Midbrain (tissue), 1 donor: ENCODE data around the gene USP10.

Experiments
- DNase-seq: peaks from one replicate; lab custom pipeline; 2025; lab: John Stamatoyannopoulos, UW

Gene USP10

DNA sequence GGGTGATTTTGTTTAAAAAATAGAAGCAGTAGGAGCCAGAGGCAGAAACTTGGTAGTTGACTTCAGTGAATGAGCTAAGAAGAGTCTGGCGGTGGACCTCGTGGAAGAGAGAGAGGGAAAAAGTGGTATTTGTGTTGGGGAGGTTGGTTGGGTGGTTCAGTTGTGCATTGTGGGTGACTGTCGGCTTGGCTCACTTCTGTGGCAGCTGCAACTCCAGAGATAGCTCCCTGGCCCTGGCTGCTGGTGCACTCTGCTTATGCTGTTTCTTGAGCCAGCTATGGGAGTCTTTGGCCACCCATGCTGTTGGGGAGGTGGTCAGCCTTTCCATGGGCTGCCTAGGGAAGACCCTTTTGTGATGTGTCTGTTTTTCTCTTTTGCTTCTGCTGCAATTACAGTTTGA, 69.6 kb downstream of the USP10 start:
- no peak for DNase-seq

DNA sequence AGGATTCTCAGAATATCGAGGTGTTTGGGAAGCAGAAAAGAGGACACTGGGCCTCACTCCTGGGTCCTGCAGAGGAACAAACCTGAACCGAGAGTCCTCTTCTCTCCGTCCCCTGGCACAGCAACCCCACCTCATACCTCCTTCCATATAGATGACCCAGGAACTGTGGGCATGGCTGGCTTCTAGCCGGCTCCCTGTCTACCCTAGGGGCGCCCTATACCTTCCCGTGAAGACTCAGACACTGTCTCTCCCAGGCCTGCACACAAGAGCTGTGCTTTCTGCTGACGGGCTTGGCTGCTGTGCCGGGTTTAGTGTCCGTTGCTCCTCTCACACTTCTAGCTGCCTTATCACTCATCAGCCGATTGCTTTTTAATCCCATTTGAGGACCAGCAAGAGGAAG, 73.5 kb downstream of the USP10 start:
- no peak for DNase-seq

DNA sequence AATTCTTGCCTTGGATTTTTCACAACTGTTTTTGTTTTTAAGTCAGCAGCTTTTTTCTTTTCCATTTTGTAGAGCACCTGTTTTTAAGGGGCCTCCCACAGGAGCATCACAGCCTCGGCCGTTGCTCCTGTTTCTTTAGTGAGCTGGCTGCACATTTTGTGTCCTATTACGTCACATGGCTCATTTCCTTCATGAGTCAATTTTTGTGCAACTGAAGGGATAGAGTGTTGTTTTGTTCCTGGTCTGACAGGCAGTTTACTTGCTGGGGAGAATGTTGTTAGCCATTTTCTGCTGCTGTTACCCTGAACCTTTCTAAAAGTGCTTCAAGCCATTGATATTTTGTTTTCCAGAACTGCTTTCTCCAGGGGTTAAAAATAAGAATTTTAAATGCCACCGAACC, 75.0 kb downstream of the USP10 start:
- DNase-seq, result no peak

DNA sequence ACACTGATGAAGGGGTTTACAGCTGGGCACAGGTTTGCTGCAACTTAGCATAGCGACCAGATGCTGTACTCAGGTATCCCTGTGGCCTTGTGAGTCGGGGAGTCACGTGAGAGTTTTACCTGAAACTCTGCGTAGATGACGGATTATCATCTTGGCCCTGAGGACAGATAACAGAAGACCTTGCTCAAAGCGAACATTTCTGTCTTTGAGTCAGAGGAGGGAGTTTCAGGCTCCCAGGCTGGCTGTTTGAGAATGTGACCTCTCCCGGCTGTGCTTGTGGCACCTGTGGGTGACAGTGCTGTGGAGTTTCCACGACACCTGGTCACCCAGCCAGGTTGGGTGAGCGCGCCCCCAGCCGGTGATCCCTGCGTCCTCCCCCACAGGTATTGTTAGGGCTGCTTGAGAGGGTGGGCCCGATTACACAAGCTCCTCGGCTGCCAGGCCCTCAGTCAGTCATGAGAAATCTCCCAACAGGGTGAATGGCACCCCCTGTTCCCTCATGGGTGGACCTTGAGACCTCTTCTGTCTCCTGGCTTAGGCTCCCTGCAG, 75.5 kb downstream of the USP10 start:
- DNase-seq, result no peak

DNA sequence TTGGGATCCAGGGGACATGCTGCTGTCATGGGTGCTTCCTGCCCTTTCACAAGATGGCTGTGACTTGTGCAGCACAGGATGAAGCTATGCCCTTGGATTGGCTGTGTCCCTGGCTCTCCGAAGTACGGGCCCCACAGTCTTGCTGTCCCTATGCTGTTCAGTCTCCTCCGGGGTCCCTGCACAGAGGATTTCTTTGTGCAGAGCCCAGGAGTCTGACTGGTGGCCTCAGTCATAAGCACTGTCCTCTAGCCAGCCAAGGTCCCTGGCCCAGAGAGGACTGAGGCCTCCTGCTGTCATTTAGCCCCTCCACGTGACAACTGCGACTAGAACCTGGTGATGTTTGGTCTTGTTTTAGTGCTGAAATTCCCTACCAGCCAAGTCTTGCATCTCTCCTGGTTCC, 77.6 kb downstream of the USP10 start:
- no peak for DNase-seq

DNA sequence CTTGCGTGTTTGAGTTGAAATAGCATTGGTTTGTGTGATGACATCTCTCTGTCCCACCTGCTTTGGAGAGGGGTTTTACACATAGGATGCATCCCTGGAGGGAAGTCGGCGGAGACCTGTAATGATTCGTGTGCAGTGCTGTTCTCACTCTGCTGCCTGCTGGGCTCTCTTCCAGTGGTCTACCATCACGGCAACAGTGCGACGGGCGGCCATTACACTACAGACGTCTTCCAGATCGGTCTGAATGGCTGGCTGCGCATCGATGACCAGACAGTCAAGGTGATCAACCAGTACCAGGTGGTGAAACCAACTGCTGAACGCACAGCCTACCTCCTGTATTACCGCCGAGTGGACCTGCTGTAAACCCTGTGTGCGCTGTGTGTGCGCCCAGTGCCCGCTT, 78.9 kb downstream of the USP10 start:
- DNase-seq, result no peak

DNA sequence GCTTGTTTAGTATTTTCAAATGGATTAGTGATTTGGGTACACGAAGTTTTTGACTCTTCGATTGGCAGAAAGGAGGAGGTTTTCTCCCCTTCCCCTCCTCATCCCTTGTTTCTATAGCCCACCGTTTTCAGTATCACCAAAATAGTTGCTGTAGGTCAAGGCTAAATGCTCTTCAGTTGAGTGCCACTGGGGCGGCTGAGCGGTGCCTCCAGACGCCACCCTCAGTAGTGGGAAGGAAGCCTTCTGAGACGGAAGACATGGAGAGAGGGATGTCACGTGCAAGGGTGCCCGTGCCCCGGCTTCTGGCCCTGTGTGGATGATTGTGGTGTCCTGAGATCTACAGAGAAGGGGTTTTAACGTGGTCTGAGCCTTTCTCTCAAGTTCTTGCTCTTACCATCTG, 80.3 kb downstream of the USP10 start:
- no peak for DNase-seq

DNA sequence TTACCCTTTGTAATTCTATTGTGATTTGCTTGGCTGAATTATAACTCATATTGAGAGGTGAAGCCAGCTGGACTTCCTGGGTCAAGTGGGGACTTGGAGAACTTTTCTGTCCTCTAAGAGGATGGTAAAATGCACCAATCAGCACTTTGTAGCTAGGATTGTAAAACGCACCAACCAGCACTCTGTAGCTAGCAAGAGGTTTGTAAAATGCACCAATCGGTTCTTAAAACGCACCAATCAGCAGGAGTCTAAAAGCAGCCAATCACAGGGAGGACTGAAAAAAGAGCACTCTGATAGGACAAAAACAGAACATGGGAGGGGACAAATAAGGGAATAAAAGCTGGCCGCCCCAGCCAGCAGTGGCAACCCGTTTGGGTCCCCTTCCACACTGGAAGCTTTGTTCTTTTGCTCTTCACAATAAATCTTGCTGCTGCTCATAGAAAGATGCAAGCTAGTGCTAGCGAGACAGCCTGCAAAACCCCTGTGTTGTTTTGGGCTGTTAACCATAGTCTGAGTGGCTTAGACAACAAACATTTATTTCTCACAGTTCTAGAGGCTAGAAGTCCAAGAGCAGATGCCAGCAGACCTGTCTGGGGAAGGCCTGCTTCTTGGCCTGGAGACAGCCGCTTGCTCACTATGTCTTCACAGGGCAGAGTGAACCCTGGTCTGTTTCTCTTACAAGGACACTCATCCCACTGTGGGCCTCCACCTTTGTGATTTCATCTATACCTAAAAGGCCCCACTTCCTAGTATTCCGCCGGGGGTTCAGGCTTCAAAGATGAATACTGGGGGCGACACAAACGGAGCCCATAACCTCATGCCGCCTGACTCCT, 81.0 kb downstream of the USP10 start:
- no peak for DNase-seq

DNA sequence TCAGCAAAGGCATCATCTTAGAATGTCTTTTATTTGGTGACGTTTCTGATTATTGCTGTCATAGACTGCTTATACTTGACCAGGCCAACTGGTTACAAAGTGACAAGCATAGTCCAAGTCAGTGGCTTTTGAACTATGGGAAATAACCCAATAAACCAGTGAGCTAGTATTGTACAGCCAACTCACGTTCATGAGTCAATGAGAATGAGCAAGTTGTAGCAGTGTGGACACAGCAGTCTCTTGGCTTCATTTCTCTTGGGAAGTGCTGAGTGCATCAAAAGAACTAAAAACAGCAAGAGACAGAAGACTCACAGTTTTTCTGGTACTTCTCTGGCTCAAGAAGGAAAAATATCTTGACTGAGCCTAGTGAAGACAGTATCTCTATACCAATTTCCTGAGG, 83.0 kb downstream of the USP10 start:
- no peak for DNase-seq

DNA sequence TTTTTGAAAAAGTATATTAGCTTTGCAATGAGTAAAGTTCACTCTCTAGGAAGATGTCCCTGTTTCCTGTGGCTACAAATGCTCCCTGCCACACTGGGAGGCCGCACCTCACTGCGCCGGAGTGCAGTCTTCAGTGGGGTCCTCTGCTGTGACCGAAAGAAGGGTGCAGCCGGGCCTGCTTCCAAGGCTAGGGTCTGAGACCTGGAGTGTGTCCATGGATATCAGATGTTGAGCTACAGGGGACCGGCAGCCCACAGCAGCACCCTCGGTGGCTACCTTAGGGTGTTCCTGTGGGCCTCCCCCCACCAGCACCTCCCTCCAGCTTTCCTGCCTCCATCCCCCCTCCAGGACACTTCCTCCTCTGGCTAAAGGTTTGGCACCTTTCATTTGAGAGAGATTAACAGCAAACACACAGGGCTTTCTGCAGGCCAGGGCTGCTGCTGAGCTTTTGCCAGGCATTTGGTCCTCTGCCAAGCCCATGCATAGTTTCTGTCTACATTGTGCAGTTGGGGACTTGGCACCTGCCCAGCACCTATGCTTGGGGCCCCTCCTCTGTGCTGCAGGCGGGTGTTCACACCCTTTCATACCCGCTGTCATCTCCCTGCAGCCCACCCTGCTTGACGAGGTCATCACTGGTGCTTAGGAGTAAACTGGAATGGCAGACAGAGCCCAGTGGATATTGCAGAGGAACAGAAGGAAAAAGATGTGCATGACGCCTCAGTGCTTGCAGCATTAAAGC, 86.2 kb downstream of the USP10 start:
- no peak for DNase-seq

DNA sequence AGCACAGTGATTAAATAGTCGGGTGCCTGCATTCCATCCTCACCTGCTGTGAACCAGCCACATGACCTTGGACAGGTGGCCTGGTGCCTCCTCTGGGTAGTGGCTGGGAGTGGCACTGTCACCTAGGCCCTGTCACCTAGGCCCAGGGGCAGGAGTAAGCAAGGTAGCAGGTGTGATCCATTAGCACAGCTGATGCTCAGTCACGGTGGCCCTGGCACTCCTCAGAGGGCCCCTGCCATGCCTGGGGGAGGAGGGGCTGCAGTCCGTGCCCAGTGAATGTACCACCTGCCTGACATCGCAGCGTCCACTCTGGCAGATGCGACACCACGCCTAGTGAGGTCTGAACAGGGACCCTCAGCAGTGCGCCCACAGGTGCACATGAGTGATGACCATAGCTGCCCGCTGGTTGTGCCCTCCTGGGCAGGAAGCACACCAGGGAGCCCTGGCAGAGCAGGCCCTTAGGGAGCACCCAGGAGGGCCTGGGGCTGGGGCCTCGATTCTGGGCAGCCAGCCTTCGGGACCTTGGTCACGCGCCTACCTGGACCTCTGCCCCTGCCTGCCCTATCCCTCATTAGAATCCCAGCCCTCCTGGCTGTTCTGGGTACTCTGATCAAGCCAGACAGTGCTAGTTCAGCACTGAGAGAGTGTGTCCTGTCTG, 86.9 kb downstream of the USP10 start:
- no peak for DNase-seq

DNA sequence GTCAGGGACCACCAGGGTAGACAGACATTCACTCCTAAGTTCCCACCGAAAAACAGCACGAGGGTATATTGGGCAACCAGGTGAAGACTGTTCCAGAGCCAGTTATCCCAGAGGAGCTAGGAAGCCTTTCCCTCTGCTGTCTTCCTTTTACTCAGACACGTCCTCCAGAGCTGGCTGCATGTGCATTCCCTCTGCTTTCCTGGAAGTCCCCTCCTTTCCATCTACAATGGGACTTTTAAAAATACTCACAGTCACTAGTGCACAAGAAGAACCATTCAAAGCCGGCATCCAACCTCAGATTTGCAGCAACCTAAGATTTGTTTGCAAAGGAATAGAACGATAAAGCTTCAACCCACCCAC, 87.4 kb downstream of the USP10 start:
- DNase-seq, result no peak

DNA sequence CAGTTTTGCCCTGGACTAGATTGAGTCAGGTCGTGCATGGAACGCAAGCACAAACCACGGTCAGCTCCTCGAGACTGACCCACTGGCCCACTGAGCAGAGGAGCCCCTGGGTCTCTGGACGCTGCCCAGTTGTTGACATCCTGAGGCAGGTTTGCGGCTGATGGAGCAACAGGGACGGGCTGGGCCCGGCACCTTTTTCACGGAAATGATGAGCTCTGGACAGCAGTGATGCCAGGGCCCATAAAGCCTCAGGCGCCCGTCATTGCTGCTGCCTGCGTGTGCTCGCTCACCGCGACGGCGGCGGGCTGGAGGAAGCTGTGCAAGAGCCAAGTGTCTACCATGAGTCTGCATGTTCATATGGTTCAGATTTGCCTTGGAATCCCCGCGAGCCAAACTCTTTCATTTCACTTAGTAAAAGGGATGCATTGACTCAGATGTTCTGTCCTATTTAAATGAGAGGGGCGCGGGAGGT, 89.2 kb downstream of the USP10 start:
- no peak for DNase-seq

DNA sequence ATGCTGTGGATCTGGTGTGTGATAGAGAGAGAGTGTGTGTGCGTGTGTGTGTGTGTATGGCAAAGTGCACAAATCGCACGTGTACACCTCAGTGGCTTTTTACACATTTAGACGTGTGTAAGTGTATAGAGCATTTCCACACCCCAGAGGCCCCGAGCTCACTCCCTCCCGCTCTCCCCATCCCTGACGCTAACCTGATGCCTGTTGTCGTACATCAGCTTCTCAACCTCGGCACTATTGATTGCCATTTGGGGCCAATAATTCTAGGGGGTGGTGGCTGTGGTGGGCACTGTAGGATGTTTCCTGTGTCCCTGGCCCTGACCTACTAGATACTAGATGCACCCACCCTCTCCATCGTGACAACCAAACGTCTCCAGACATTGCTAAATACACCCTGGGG, 89.6 kb downstream of the USP10 start:
- DNase-seq, result no peak

DNA sequence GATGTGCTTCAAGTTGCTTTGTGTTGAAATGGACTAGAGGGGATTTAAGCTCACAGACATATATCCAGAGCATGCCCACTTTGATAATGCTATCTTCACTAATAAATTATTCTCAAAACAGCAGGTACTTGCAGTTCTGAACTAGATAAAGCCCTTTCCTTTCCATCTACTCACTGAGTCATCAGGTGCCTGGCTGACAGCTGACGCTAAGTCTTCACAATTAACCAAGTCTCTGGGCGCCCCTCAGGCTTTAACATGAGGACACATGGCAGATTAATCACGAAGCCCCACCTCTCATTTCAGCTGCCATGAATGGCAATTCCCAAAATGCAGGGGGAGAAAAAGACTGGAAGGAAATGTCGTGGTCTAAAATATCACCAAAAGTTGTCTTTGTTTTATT, 90.5 kb downstream of the USP10 start:
- no peak for DNase-seq

DNA sequence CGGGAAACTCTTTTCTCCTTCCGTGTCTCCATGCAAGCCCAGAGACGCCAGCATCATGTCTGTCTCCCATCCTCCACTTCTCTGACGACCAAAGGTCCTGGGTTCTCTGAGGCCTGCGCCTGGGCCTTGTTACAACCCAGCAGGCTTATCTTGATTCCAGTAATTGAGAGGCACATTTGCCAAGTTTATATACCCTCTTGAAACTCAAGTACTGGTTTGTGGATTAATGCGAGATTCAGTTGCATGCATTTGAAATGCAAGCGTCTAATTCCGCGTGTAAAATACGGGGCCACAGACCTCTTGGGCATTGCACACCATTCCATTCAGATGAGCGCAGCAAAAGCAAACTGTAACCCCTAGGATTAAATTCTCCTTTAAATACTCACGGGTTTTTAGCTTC, 91.3 kb downstream of the USP10 start:
- DNase-seq, result no peak

DNA sequence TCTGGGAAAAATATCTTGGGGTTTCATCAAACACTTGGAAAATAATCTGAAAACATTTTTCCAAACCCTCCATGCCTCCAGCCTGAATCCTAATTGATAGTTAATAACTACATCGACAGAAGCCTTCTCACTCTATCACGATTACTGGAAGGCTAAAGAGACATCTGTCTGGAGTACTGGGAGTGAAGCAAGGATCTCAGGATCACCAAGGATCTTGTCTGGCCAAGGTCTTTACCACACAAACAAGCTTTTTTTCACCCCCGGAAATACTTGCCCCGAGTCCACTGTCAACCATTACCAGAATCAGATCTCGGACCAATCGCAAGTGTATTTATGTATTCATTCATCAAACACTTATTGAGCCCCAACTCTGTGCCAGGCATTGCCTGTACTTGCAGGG, 91.7 kb downstream of the USP10 start:
- DNase-seq, result no peak

DNA sequence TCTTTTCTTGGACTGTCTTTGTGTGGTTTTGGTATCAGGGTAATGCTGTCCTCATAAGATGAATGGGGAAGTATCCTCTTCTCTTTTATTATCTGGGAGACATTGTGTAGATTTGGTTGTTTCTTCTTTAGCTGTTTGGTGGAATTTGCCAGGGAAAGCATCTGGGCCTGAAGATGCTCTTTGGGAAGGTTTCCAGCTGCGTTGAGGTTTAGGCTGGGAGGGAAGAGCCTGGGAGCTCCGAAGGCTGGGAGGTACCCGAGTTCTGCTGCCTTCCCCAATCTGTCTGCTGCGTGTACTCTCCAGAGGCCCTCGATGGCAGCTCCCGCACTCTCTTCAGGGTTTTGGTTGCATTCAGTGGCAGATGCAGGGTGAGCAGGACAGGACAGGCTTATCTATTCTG, 94.4 kb downstream of the USP10 start:
- DNase-seq, result no peak

DNA sequence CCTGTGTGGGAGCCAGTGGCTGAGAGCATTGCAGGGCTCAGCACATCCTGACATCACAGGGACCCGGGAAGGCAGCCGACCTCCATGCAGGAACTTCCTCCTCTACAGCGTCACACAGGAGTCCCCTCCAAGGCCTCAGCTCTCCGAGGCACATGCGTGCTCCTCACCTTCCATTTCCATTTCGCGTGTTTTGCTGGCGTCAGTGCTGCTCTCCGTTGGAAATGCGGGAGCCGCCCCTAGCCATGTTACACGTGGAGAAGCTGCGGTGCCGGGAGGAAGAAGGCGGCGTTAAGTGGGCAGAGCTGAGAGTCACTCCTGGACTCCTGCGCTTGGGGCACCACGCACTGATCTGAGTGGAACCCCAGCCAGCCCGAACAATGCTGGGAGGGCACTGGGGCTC, 94.8 kb downstream of the USP10 start:
- no peak for DNase-seq

DNA sequence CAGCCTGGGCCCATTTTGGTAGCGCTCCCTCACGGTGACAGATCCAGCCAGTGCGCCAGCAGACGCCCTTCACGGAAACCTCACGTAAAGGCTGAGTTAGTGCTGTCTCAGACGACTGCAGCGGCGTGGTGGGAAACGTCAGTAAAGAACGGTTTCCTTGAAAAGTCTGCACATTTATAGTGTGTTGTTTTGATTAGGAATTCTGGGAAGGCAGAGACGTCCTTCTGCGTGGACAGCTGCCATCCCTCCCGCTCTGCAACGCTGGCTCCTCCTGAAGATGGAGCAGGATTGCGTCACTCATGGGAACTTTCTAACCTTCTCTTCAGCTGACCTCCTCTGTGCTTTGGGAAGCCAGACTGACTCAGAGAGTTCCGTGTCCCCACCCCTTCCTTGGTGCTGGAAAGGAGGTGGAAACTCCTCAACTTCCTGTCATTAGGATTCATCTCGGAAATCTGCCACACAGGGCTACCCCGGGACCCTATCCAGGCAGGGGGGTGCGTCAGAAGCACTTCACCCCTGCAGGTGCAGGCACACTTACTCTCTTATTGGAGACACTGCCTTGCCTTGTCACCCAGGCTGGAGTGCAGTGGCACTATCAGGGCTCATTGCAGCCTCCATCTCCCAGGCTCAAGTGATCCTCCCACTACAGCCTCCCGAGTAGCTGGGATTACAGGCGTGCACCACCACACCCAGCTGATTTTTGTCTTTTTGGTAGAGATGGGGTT, 95.7 kb downstream of the USP10 start:
- DNase-seq, result no peak

DNA sequence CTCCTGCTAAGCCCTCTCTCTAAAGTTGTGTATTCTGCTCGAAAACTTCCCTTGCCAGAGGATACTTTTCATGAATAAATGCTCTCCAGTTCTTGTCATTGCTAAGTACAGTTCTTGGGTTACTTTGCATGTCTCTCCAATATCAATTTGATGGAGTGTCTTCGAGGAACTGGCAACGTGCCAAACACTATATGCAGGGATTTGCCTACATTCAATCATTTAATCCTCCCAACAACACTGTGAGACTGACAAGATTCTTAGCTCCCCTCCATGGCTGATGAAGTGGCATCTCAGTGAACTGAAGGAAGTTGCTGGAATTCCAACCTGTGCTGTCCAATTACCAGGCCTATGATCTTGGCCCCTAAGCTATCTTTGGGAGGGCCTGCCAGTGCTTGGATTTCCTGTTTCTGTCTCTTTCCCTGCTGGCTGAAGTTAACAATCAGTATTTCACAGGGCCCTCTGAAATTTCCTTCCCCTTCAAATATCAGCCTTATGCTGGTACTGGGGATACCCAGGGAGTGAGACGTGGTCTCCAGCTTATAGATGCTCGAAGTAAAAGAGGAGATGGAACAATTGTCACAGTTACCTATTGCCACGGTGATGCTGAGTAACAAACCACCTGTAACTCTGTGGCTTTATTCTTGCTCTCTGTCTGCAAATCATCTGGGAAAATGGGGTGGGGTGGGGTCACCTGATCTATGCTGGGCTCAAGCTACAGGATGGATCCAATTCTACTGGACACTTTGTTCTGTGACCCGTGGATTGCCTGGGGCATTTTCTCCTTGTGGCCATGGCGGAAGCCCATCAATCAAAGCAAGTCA, 100.6 kb downstream of the USP10 start:
- no peak for DNase-seq
